ENCODE measurements around the gene P2RY14.

P2RY14 gene

GRCh38 chr3:151213881-151214280 is 64.5 kb downstream of the P2RY14 start:
- no peak for DNase-seq (ENCODE audit: low read depth)

GRCh38 chr3:151213151-151213550 is 65.2 kb downstream of the P2RY14 start:
- DNase-seq (ENCODE audit: low read depth), result no peak

- DNase-seq (ENCODE audit: low read depth), result no peak
Measured at GRCh38 chr3:151210676-151211381, 67.5 kb downstream of the P2RY14 start.

- no peak for DNase-seq (ENCODE audit: low read depth)
Measured at GRCh38 chr3:151209654-151210053, 68.7 kb downstream of the P2RY14 start.

GRCh38 chr3:151206201-151206600 is 72.1 kb downstream of the P2RY14 start:
- no peak for DNase-seq (ENCODE audit: low read depth)

GRCh38 chr3:151205482-151205881 is 72.9 kb downstream of the P2RY14 start:
- no peak for DNase-seq (ENCODE audit: low read depth)

- DNase-seq (ENCODE audit: low read depth), result no peak
Measured at GRCh38 chr3:151204530-151205402, 73.6 kb downstream of the P2RY14 start.

GRCh38 chr3:151203051-151203420 is 75.3 kb downstream of the P2RY14 start, which contains the start of gene GPR171:
Gene GPR171 (minus strand): TSS chr3:151203216. CDS start chr3:151199386, 3,830 bp downstream.
- peak; percentile 42 for DNase-seq (ENCODE audit: low read depth)

GRCh38 chr3:151201051-151201730 is 77.2 kb downstream of the P2RY14 start:
- no peak for DNase-seq (ENCODE audit: low read depth)

- no peak for DNase-seq (ENCODE audit: low read depth)
Measured at GRCh38 chr3:151200586-151200985, 77.8 kb downstream of the P2RY14 start.

GRCh38 chr3:151199554-151200438 is 78.5 kb downstream of the P2RY14 start:
- no peak for DNase-seq (ENCODE audit: low read depth)

GRCh38 chr3:151198849-151199248 is 79.5 kb downstream of the P2RY14 start:
- no peak for DNase-seq (ENCODE audit: low read depth)

- DNase-seq (ENCODE audit: low read depth), result no peak
Measured at GRCh38 chr3:151197981-151198767, 80.2 kb downstream of the P2RY14 start.

- DNase-seq (ENCODE audit: low read depth), result no peak
Measured at GRCh38 chr3:151197228-151197627, 81.1 kb downstream of the P2RY14 start.

- no peak for DNase-seq (ENCODE audit: low read depth)
Measured at GRCh38 chr3:151196434-151196833, 81.9 kb downstream of the P2RY14 start.

GRCh38 chr3:151195826-151196225 is 82.5 kb downstream of the P2RY14 start:
- no peak for DNase-seq (ENCODE audit: low read depth)

- DNase-seq (ENCODE audit: low read depth), result no peak
Measured at GRCh38 chr3:151192545-151192944, 85.8 kb downstream of the P2RY14 start.

GRCh38 chr3:151191095-151191494 is 87.2 kb downstream of the P2RY14 start:
- no peak for DNase-seq (ENCODE audit: low read depth)

GRCh38 chr3:151183265-151183671 is 95.1 kb downstream of the P2RY14 start:
- DNase-seq (ENCODE audit: low read depth), result no peak

GRCh38 chr3:151182349-151183079 is 95.8 kb downstream of the P2RY14 start:
- DNase-seq (ENCODE audit: low read depth), result no peak
